HepG2 (cell line): ENCODE results near the gene DNM3. TPM values are rescaled to one million over a fixed set of nuclear protein-coding genes. Genes with fewer than 3 reads are reported as not detected.

Experiments used
- POLR2G ChIP-seq: fragments of 200-400 bp; formaldehyde crosslinking; IDR thresholded peaks from 2 replicates; pipeline ENCODE4 v1.6.1; 2018; ENCODE audit warnings: mild to moderate bottlenecking, low read depth, low read length, moderate library complexity
- ZNF589 ChIP-seq: sonication (generic); formaldehyde crosslinking; conservative IDR thresholded peaks from 2 replicates; pipeline ENCODE4 v1.8.0; 2022; ENCODE audit warnings: mild to moderate bottlenecking, moderate library complexity, missing genetic modification reagents
- polyA plus RNA-seq, 8 experiments: library from polyadenylated mRNA; depleted of rRNA in 3 of 8; stranded (reverse) in 7 of 8; unstranded in 1 of 8; fragments of >200 nt; fragmentation: Illumina TruSeq in 4 of 8; extraction: Trizol in 4 of 8; gene quantifications; 2 replicates each; pipeline versions ENCODE4 v1.2.1 to v1.2.3, GENCODE V29; 2011 to 2016; ENCODE audit warnings: low read depth in 4 of 8, missing spikeins in 1 of 8, mixed read lengths in 1 of 8; ENCODE audit not compliant: insufficient read depth in 1 of 8
- total RNA-seq, 5 experiments: library from RNA; depleted of rRNA; stranded (reverse); fragments of >200 nt; fragmentation: Illumina TruSeq; extraction: Trizol; gene quantifications; 2 replicates each; pipeline ENCODE4 v1.2.3, GENCODE V29; 2016; ENCODE audit warnings: low read depth in 1 of 5
- TF ChIP-seq, protein P1 (sequence below): sonication (generic); formaldehyde crosslinking; IDR thresholded peaks from 2 replicates; pipeline ENCODE4 v1.4.0; 2020; ENCODE audit warnings: missing genetic modification reagents
- TF ChIP-seq, protein P2 (sequence below): sonication (generic); formaldehyde crosslinking; IDR thresholded peaks from 2 replicates; pipeline ENCODE4 v1.9.0; 2022; ENCODE audit warnings: missing genetic modification reagents, mild to moderate bottlenecking, borderline replicate concordance
- TF ChIP-seq, protein P3 (sequence below): sonication (generic); formaldehyde crosslinking; IDR thresholded peaks from 2 replicates; pipeline ENCODE4 v1.8.1; 2023; ENCODE audit warnings: missing genetic modification reagents, inconsistent platforms, borderline replicate concordance
- TF ChIP-seq, protein P4 (sequence below): sonication (generic); formaldehyde crosslinking; IDR thresholded peaks from 2 replicates; pipeline ENCODE4 v1.5.0; 2020; ENCODE audit warnings: mild to moderate bottlenecking, missing genetic modification reagents
- TF ChIP-seq, protein P5 (sequence below): sonication (generic); formaldehyde crosslinking; IDR thresholded peaks from 2 replicates; pipeline ENCODE4 v1.4.0; 2020; ENCODE audit warnings: missing genetic modification reagents, low read depth, mild to moderate bottlenecking, borderline replicate concordance

DNM3 gene
- total and polyA plus RNA-seq, 2 of the 13 experiments (the other 11 are each of a cell fraction or from before 2014, with no cell fraction given): 0.05 TPM; not detected in 1

DNA sequence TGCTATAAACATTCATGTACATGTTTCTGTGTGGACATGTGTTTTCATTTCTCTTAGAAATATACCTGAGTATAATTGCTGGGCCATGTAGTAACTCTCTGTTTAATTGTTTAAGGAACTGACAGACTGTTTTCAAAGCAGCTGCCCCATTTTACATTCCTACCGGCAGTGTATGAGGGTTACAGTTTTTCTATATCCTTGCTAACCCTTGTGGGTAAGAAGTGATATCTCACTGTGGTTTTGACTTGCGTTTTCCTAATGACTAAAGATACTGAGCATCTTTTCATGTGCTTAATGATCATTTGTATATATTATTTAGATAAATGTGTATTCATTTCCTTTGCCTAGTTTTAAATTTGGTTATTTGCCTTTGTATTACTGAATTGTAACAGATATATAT is 81.7 kb downstream of the DNM3 start (continued):
- TF ChIP-seq, protein P1, sequence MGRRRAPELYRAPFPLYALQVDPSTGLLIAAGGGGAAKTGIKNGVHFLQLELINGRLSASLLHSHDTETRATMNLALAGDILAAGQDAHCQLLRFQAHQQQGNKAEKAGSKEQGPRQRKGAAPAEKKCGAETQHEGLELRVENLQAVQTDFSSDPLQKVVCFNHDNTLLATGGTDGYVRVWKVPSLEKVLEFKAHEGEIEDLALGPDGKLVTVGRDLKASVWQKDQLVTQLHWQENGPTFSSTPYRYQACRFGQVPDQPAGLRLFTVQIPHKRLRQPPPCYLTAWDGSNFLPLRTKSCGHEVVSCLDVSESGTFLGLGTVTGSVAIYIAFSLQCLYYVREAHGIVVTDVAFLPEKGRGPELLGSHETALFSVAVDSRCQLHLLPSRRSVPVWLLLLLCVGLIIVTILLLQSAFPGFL (CRISPR knock-in tag): no peak
- no peak for TF ChIP-seq POLR2G
- TF ChIP-seq, protein P2, sequence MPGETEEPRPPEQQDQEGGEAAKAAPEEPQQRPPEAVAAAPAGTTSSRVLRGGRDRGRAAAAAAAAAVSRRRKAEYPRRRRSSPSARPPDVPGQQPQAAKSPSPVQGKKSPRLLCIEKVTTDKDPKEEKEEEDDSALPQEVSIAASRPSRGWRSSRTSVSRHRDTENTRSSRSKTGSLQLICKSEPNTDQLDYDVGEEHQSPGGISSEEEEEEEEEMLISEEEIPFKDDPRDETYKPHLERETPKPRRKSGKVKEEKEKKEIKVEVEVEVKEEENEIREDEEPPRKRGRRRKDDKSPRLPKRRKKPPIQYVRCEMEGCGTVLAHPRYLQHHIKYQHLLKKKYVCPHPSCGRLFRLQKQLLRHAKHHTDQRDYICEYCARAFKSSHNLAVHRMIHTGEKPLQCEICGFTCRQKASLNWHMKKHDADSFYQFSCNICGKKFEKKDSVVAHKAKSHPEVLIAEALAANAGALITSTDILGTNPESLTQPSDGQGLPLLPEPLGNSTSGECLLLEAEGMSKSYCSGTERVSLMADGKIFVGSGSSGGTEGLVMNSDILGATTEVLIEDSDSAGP (CRISPR knock-in tag): no peak
- TF ChIP-seq, protein P3, sequence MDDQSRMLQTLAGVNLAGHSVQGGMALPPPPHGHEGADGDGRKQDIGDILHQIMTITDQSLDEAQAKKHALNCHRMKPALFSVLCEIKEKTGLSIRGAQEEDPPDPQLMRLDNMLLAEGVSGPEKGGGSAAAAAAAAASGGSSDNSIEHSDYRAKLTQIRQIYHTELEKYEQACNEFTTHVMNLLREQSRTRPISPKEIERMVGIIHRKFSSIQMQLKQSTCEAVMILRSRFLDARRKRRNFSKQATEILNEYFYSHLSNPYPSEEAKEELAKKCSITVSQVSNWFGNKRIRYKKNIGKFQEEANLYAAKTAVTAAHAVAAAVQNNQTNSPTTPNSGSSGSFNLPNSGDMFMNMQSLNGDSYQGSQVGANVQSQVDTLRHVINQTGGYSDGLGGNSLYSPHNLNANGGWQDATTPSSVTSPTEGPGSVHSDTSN: no peak
- TF ChIP-seq, protein P4, sequence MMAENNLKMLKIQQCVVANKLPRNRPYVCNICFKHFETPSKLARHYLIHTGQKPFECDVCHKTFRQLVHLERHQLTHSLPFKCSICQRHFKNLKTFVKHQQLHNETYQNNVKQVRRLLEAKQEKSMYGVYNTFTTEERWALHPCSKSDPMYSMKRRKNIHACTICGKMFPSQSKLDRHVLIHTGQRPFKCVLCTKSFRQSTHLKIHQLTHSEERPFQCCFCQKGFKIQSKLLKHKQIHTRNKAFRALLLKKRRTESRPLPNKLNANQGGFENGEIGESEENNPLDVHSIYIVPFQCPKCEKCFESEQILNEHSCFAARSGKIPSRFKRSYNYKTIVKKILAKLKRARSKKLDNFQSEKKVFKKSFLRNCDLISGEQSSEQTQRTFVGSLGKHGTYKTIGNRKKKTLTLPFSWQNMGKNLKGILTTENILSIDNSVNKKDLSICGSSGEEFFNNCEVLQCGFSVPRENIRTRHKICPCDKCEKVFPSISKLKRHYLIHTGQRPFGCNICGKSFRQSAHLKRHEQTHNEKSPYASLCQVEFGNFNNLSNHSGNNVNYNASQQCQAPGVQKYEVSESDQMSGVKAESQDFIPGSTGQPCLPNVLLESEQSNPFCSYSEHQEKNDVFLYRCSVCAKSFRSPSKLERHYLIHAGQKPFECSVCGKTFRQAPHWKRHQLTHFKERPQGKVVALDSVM (CRISPR knock-in tag): no peak
- no peak for TF ChIP-seq ZNF589 (CRISPR knock-in tag)
- TF ChIP-seq, protein P5, sequence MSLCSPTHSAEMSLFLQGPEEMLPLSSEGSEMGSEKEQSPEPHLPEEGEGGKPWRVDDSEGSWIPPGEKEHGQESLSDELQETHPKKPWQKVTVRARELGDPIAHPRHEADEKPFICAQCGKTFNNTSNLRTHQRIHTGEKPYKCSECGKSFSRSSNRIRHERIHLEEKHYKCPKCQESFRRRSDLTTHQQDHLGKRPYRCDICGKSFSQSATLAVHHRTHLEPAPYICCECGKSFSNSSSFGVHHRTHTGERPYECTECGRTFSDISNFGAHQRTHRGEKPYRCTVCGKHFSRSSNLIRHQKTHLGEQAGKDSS (CRISPR knock-in tag): no peak
